RWPE2 (cell line): Measurements from ENCODE around the gene ST7.

Experiments
- ATAC-seq: fragments of 200-7000 bp; cut with Tn5 transposase; 3 replicates; pipeline ENCODE4 v1.9.1; 2021; ENCODE audit warnings: low read depth
- DNase-seq: peaks from one replicate; pipeline ENCODE4 v3.0.0-alpha.2; 2020; ENCODE audit warnings: low spot score
- H3K27ac ChIP-seq: fragments of 450-650 bp; 2 replicates; pipeline ENCODE4 v1.5.1; 2017; ENCODE audit warnings: mild to moderate bottlenecking; ENCODE audit not compliant: poor library complexity, severe bottlenecking
- H3K27me3 ChIP-seq: fragments of 250-450 bp; sonication (Bioruptor Pico); 2 replicates; pipeline ENCODE4 v1.5.1; 2021; ENCODE audit warnings: mild to moderate bottlenecking, moderate library complexity; ENCODE audit not compliant: insufficient read depth, poor library complexity, severe bottlenecking
- H3K36me3 ChIP-seq: fragments of 250-450 bp; sonication (Bioruptor Pico); 2 replicates; pipeline ENCODE4 v1.5.1; 2020; ENCODE audit warnings: low read depth, mild to moderate bottlenecking, moderate library complexity
- H3K4me1 ChIP-seq: fragments of 250-450 bp; sonication (Bioruptor Pico); 2 replicates; pipeline ENCODE4 v1.5.1; 2021; ENCODE audit warnings: mild to moderate bottlenecking, moderate library complexity; ENCODE audit not compliant: insufficient read depth, poor library complexity, severe bottlenecking
- H3K4me3 ChIP-seq: fragments of 250-450 bp; sonication (Bioruptor Pico); 2 replicates; pipeline ENCODE4 v1.5.1; 2021; ENCODE audit warnings: mild to moderate bottlenecking, moderate library complexity; ENCODE audit not compliant: severe bottlenecking
- H3K9me3 ChIP-seq: fragments of 250-450 bp; sonication (Bioruptor Pico); 2 replicates; pipeline ENCODE4 v1.5.1; 2021; ENCODE audit warnings: mild to moderate bottlenecking, moderate library complexity; ENCODE audit not compliant: severe bottlenecking
- CTCF ChIP-seq: fragments of 450-650 bp; IDR thresholded peaks from one replicate; pipeline ENCODE4 v1.5.1; 2017; ENCODE audit warnings: mild to moderate bottlenecking, moderate library complexity; ENCODE audit not compliant: poor library complexity, severe bottlenecking

The ST7 gene

GRCh38 chr7:117043108-117043825, 90.0 kb downstream of the ST7 start:
- H3K27ac ChIP-seq = no peak overlapping the region
- ATAC-seq = no peak

GRCh38 chr7:117044664-117045063, 91.4 kb downstream of the ST7 start:
- no peak for DNase-seq
- Histone ChIP-seq H3K27me3 (no peaks in the 10 kb centered on the region), H3K36me3 (no peaks in the 10 kb centered on the region), H3K9me3 (no peaks in the 10 kb centered on the region), H3K27ac (no peak overlapping the region), H3K4me3 (no peak overlapping the region), H3K4me1 (no peaks in the 10 kb centered on the region)
- ATAC-seq = no peak
- TF ChIP-seq CTCF = no peak

More at GRCh38 chr7:117043108-117043825, 90.0 kb downstream of the ST7 start:
- DNase-seq = no peak
- no peak for TF ChIP-seq CTCF
- Histone ChIP-seq H3K9me3 (no peaks in the 10 kb centered on the region), H3K27me3 (no peaks in the 10 kb centered on the region), H3K4me3 (no peak overlapping the region), H3K36me3 (no peaks in the 10 kb centered on the region), H3K4me1 (no peaks in the 10 kb centered on the region)

GRCh38 chr7:117045927-117046710, 92.8 kb downstream of the ST7 start:
- H3K4me3 ChIP-seq = no peak overlapping the region
- no peak overlapping the region for H3K27ac ChIP-seq
- H3K4me1 ChIP-seq = no peaks in the 10 kb centered on the region
- ATAC-seq (no peak; the same call in 2 of the 3 replicates), DNase-seq (no peak)
- no peaks in the 10 kb centered on the region for H3K36me3 ChIP-seq
- H3K27me3 ChIP-seq = no peaks in the 10 kb centered on the region
- H3K9me3 ChIP-seq = no peaks in the 10 kb centered on the region
- no peak for TF ChIP-seq CTCF

GRCh38 chr7:117047496-117047895, 94.2 kb downstream of the ST7 start:
- Histone ChIP-seq H3K27ac (no peak overlapping the region), H3K4me1 (no peaks in the 10 kb centered on the region), H3K9me3 (no peaks in the 10 kb centered on the region), H3K36me3 (no peaks in the 10 kb centered on the region), H3K4me3 (no peak overlapping the region), H3K27me3 (no peaks in the 10 kb centered on the region)
- DNase-seq (no peak), ATAC-seq (no peak)
- TF ChIP-seq CTCF = no peak
